Measurements from ENCODE around the gene RRP1B.

Gene RRP1B

DNA sequence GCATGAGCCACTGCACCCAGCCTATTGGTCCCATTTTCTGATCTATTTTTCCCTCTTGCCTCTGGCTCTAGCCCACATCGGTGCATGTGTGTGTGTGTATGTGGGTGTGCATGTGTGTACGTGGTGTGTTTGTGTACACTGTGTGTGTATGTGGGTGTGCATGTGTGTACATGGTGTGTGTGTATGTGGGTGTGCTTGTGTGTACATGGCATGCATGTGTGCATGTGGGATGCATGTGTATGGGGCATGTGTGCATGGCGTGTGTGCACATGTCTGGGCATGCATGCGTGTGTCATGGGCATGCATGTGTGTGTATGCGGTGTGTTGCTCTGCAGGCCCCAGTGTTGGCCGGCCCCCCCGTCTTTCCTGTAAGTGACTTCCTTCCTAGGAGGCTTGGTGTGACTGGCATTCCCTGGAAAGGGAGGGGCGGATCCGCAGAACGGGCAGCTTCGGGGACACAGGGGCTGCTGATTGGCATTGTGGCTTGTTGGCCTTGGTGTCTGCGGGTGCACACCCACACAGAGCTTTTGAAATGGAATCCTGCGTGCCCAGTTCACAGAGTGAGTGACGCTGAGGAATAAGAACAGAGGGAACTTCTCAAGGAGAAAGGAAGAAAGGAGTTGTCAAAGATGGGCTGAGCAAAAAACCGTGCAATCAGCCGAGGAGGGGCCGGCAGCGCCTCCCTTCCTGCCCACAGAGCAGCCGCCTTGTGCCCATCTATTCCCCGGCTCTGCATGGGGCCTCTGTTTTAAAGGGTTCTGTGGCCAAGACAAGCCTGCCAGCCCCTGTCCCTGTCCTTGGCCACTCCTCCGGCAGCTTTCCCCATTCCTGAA, 67.5 kb downstream of the RRP1B start:
- DNase-seq (ENCODE audit: low read depth in 3 of 3) = no peak

DNA sequence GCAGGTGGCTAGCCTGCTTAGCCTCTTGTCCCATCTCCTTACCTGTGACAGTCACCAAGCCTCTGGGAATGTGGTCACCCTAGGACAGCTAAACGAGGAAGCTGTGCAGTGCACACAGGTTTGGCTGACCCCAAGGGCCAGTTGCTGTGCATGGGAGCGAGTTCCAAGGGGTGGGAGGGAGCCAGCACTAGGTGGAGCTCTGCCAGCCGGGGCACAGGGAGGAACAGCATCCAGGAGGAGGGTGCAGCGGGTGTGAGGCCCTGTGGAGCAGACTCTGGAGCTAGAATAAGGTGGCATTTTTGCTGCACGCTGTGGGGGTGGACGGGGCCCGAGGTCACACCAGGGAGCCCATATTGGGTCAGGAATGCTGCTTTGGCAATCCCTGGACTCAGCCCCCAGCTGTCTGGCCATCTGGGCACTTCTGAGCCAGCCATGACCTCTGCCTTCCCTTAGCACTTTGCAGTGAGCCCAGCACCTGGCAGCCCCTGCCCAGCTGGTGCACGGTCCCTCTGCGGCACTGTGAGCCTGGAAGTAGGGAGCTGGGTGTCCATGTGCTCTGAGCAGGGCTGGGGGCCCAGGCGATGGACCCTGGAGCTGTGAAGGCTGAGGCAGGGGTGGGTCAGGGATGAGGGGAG, 68.3 kb downstream of the RRP1B start:
- DNase-seq (ENCODE audit: low read depth in 3 of 3) = no peak

DNA sequence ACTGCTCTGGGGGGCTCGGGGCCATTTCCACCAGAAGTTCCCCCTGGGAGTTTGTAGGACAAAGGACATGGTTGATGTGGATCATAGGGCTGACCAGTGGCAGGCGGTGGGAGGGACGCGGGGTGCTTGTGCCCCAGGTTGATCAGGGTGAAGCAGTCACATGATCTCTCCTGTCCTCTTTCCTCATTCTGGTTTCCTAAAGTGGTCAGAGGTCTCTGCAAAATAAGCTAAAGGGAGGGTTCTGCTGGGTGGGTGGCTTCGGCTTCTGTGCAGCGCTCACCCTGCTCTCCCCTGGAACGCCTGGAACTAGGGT, 68.8 kb downstream of the RRP1B start:
- DNase-seq (ENCODE audit: low read depth in 3 of 3) = no peak

DNA sequence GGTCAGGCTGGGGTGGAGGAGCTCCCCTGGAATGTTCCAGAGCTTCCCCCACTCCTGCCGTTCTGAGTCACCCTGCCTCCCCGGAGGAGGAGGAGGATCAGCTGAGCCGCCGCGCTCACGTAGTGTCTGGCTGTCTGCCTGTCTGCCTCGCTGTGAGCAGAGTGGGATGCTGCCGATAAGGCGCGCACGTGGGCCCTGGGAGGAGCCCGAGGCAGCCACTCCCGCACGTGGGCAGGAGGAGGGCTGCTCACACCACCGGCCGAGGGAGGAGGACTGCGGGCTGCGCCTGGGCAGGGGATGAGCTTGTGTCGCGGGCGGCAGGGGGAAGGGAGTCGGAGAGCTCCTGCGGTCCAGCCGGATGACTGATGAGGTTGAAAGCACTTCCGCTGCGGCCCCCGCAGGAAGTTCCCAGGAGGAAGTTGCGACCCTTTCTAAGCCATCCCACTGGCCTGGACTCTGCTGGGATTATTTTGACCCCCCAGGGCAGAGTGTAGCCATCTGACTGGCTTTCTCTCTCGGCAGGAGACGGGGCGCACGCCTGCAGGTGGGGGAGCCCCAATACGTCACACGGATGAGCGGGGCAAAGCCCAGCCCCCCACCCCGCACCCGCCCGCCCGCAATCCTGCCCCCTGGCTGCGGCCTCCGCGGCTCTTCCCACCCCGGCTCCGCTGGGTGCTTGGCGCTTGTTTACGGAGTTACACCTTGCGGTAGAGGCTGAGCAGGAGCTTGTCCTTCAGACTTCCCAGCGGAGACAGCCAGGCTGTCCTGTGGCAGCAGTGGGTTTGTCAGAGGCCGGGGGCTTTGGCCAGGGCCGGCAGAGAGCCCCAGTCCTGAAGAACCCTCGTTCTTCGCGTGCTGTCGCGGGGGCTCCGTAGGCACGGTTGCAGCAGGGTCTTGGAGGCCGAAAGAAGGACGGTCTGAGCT, 69.4 kb downstream of the RRP1B start:
- DNase-seq (ENCODE audit: low read depth in 3 of 3) = peak; percentile 52 to 87 (median 54)

DNA sequence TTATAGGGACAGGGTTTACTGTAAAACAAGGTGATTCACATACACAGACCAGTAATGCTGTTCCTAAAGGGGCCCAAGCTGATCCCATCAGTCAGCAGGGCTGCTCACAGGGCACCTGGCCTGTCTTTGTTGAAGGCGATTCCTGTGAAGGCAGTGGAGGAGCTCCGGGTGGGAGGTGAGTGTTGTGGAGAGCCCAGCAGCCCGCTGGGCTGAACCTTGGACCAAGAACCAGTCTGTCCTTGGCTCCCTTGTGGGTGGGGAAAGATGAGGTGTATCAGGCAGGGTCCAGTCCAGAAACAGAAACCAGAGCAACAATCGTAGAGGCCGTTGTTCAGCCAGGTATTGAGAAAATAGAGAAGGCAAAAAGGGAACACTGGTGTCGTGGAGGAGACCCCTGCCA, 72.1 kb downstream of the RRP1B start:
- no peak for DNase-seq (ENCODE audit: low read depth in 3 of 3)

DNA sequence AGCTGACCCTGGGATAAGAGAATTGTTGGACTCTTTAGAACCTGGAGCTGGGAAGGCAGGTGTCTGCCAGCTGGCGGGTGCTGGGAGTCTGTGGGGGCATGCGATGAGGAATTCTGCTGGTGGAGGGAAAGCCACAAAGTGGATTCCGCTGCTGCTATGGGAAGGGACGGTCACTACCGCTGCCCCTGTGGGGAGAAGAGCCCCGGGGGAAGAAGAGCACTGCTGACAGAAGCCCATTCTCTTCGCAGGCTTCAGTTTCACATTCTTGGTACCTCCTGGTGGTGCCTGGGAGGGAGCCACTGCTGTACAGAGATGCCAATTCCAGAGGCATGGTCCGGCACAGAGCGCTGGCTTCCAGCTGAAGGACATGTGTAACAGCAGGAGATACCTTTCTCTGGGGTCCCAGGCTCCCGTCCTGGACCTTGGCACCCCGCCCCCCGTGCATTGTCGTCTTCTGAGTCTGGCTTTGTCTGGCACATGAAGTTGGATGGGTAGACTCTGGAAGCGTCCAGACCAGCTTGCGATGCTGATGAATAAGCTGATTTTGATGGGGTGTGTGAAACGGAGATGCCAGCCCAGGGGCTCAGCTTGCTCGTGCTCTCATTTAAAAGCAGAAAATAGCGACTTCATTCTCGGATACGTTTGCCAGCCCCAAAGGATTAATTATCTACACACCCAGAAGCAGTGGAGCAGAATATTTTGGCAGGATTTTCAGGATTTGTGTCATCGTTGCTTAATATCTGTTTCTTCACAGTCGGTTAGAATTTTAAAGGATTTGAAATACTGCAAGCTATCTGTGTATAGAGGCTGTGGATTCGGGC, 72.7 kb downstream of the RRP1B start:
- DNase-seq (ENCODE audit: low read depth in 3 of 3) = no peak

DNA sequence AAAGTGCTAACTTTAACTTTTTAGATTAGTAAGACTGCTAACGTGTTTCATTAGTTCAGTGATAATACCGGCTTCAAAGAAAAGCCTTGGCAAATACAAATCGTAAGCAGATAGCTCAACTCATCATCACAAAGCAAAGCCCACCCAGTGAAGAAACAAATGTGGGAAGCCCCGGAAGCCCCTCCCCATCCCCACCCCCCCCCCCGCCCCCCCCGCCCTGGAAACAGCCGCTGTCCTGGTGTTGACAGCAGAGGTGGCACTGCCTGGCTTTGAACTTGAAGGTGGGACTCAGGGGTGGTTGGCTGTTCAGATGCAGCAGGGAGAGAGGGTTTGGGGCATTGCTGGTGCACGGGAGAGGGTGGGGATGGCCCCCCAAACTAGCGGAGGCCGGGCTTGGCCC, 73.7 kb downstream of the RRP1B start:
- no peak for DNase-seq (ENCODE audit: low read depth in 3 of 3)

DNA sequence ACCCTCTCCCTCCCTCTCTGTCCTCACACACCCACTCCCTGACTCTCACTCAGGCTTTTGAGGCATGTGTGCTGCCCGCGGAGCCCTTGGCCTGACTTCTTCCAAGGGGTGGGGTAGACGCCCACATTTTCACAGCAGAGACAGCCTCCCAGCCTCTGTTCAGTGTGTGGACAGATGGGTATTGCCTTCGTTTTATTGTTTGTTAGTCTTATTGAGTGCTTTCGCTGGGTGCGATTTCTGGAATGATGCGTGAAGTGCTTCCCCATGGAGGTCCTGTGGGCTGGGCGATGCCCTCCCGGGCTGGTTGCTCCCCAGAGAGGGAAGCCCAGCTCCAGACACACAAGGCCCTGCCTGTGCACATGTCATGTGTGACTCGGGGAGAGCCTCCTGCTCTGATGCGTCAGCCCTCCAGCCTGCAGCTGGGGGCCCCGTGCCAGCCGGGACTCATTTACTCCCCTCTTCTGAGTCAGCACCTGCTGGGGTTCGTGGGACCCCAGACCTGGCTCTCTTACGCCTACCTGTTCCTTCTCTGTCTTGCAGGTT, 74.2 kb downstream of the RRP1B start:
- DNase-seq (ENCODE audit: low read depth in 3 of 3) = no peak

DNA sequence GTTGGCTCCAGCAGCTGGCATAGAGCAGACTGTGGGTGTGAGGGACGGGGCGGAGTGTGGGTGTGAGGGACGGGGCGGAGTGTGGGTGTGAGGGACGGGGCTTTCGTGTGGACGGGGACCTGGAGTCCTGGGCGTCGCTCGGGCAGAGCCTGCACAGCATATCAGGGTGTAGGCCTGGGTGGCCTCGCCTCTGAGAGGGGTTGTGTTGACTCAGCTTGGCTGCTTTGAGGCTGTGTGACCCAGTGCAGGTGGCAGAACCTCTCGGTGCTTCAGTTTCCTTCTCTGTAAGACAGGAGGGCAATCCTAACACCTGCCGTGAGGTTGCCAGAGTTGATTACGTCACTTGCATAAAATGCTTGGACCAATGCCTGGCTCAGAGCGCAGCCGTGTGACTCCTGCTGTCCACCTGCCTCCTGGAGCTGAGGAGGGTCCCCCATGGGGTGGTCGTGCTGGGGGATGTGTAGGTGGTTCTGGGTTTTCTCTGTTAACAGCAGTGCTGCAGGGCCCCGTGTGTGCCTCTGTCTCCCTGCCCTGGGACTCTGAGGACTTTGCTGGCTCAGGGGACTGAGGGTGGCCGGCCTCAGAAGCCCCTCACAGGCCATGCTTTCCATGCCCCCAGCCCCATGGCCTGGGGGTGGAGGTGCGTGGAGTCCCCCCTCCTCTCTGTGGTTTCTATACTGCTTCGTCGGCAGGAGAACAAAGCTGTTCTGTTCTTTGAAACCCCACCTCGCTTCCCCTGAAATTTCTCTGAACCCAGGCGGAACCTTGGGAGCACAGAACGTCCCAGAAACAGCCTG, 75.0 kb downstream of the RRP1B start:
- DNase-seq (ENCODE audit: low read depth in 3 of 3) = no peak

DNA sequence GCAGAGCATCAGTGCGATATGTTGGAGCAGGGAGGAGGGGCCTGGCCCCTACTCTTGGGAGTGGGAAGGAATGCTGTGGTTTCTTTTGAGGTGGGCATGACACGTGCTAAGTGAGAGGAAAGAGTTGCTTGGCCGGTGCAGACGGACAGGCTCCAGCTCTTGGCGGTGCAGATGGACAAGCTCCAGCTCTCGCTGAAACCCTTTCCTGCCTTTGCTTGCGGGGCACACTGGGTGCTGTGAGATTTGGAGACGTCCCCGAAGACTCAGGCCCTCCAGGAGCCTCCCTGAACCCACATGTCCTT, 75.5 kb downstream of the RRP1B start:
- no peak for DNase-seq (ENCODE audit: low read depth in 3 of 3)

DNA sequence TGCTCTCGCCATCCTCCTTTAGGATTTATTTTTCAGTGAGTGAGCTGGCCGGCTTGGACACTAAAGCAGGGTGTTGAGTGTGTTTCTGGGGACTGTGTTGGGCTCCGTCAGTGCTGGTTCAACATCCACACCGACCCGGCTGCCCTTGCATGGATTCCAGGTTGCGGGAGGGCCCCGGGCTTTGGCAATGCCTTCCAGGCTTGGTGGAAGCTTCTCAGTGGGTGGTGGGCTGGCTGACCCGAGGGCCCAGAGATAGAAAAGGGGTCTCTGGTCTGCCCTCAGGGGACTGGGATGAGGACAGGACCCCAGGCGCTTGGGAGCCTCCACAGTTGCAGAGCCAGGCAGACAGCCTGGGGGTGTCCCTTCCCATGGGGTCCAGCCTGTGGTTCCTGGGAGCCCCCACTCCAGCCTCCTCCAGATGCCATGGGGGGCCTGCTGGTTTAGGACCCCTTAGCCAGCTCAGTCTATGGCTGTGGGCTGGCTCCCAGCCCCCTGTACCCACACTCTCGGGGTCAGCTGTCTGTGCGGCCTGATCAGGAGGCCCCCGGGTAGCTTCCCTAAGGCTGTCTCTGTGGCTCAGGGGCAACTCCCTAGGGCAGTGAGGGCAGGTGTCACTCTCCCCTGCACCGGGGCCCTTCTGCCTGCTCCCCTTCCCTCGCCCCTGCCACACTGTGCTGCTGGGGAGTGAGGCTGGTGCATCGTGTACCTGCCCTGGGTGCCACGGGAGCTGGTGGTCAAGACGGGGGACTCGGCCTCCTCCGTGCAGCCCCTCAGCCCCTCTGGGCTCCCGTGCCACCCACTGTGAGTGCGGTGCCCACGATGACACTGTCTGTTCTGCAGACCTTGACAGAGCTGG, 76.1 kb downstream of the RRP1B start:
- no peak for DNase-seq (ENCODE audit: low read depth in 3 of 3)

DNA sequence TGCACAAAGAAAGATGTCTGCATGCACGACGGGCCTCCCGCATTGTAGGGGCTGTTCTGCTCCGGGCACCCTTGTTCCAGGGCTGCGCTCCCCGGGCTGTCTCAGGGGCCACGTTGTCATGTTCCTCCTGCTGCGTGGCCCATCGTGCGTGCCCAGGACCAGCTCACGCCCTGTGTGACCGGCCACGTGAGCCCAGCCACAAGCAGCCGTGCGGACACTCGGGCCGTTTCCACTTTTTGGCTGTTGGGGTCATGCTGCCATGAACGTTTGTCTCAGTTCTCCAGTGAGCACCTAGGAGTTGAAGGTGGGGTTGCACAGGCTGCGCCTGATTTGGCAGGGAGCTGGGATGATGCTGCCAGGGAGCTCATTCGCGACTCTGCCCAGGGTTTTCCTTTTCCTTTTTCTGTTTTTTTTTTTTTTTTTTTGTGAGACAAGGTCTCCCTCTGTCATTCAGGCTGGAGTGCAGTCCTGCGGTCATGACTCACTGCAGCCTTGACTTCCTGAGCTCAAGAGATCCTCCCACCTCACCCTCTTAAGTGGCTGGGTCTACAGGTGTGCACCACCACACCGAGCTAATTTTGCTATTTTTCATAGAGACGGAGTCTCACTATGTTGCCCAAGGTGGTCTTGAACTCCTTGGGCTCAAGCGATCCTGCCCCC, 77.0 kb downstream of the RRP1B start:
- no peak for DNase-seq (ENCODE audit: low read depth in 3 of 3)

DNA sequence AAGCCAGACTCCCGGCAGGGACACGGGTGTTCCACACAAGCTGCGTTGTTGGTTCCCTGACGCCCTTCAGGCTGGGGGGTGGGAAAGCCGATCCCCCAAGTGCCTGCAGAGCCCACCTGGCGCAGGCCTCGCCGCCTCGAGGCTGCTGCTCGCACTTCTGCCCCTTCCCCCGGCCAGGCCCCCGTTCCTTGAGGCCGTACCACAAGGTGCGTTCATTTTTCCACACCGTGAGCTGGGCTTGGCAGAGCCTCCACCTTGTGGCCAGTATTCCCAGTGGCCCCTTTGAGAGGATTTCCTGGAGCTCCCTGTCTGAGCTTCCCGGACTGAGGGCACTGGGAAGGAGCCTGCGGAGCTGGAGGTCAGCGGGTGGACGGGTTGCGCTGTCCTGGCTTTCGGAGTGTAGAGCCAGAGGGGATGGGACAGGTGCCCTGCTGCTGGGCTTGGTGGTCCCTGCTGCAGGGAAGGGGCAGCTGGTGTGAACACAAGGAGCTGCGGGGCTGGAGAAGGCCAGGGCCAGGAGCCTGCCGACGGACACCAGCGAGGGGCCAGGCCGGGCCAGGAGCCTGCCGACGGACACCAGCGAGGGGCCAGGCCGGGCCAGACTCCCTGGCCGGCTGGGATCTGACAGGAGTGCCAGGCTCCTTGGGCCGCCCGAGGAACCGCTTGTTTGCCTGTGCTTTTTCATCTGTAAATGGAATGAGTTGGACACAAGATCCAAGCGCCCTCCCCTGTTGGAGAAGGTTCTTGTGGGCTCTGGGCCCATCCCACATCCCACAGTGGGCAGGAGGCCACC, 78.0 kb downstream of the RRP1B start:
- no peak for DNase-seq (ENCODE audit: low read depth in 3 of 3)

DNA sequence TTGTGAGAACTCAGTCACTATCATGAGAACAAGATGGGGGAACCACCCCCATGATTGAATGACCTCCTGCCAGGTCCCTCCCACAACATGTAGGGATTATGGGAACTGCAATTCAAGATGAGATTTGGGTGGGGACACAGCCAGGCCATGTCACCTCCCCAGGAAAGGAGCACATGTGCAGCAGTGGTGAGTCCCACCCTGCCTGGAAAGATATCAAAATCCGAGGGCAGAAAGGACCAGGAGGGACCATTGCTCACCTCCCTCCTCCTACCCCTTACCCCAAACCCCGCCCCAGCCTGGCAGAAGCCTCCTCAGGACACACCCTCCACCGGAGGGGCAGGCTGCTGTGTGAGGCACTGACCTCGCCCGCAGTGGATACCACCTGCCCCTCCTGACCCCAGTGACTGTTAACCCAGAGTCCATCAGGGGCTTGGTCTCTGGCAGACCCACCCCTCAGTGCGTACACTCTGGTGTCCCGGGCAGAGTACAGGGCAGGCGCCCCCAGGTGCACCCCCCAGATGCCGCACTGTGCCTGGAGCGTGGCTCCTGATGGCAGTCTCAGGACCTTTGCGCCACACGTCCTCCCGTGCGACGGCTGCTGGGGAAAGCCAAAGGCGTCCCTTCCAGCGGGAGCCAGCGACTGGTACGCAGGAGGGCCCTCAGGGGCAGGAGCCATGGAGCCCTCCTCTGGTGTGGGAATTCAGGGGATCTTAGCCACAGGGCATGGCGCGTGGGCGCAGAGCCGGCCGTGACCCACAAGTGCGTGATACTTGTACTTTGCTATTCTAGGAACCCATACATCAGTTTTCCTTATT, 80.5 kb downstream of the RRP1B start:
- no peak for DNase-seq (ENCODE audit: low read depth in 3 of 3)

DNA sequence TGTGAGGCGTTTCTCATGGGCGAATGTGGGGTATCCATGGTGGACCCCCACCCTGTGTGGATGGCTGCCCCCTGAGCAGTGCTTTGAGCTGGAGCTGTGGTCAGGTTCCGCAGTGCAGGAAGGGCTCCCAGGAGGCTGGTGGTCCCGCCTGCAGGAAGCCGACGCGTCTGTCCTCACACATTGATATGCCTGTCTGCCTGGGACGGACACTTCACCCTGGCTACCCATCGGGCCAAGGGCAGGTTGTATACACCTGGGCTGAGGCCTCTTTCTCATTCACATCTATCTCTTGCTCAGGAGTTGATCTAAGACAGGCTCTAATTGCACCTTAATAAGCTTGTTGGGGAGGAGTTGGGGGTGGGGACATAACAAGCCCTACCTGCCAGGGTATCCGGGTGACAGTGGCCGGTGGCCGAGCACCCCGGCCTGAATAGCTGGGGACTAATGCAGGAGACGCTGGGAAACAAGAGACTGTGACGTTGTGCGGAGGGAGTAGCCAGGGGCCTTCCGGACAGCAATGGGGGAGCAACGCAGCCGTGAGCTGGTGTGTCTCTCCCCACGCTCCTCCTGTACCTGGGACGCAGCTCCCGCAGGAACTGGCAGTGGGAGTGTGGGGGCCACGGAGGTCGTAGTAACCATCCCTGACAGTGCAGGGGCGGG, 81.3 kb downstream of the RRP1B start:
- no peak for DNase-seq (ENCODE audit: low read depth in 3 of 3)

DNA sequence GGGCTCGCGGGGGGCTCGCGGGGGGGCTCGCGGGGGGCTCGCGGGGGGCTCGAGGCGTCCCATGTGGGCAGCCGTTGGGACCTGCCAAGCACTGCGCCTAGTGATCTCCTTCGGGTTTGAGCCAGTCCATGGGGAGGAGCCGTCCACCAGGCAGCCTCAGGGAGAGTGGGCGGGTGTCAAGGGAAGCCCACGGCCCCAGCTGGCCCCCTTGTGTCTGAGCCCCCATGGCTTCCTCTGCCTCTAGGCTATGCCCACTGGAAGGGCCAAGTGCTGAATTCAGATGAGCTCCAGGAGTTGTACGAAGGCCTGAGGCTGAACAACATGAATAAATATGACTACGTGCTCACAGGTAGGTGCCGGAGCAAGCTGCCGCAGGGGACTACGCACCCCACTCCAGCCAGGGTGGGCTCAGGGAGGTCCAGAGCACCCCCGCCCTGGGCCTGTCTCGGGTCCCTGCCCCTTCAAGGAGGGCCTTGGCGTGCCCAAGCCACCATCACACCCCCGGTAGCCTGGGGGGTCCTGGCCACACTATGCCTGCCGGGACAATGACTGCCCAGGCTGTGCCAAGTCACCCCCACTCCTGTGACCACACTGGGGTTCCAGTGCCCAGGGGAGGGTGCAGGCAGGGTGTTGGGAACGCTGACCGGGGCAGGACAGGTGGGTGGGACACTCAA, 82.2 kb downstream of the RRP1B start:
- no peak for DNase-seq (ENCODE audit: low read depth in 3 of 3)

DNA sequence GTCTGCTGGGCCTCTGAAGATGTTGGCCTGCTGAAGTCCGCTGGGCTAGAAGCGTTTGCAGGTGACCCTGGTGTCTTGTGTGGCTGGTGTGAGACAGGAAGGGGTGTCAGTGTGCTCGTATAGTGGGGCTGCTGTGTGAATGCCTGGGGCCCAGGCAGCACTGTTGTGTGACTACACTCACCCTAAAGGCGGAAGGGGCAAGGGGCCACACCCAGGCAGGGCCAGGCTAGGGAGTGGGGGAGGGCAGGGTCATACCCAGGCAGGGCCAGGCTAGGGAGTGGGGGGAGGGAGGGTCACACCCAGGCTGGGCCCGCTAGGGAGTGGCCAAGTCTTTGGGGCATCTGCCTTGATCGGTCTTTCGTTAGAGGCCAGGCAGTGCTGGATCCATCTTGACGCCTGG, 84.6 kb downstream of the RRP1B start:
- no peak for DNase-seq (ENCODE audit: low read depth in 3 of 3)
